Memory B cell (primary cell): Measurements from ENCODE around the gene ERFL.
"Not testable (repeated sequence)": the region's sequence is repeated elsewhere in the genome, so short reads cannot be mapped to it uniquely, and the experiment has no call there.

Experiments
- ATAC-seq: fragments of 150-1000 bp; cut with Tn5 transposase; 2 replicates; pipeline ENCODE4 v1.10.0; 2021; ENCODE audit warnings: low read depth, mild to moderate bottlenecking, moderate library complexity
- DNase-seq, 2 donors: peaks; one replicate each; pipeline ENCODE4 v3.0.0; 2022; ENCODE audit warnings: low spot score in 2 of 2
- H3K27ac Mint-ChIP-seq: one replicate; pipeline ENCODE4 v1.8.0; 2022; ENCODE audit warnings: mild to moderate bottlenecking, moderate library complexity, mixed read lengths
- H3K27me3 Mint-ChIP-seq: one replicate; pipeline ENCODE4 v1.8.0; 2022; ENCODE audit warnings: mixed read lengths
- H3K36me3 Mint-ChIP-seq: one replicate; pipeline ENCODE4 v1.8.0; 2022; ENCODE audit warnings: mild to moderate bottlenecking, mixed read lengths
- H3K4me1 Mint-ChIP-seq: one replicate; pipeline ENCODE4 v1.8.0; 2022; ENCODE audit warnings: mixed read lengths
- H3K4me3 Mint-ChIP-seq: one replicate; pipeline ENCODE4 v1.8.0; 2022; ENCODE audit warnings: mild to moderate bottlenecking, moderate library complexity, mixed read lengths
- H3K9me3 Mint-ChIP-seq: one replicate; pipeline ENCODE4 v1.8.0; 2022; ENCODE audit warnings: mixed read lengths

Gene ERFL

DNA sequence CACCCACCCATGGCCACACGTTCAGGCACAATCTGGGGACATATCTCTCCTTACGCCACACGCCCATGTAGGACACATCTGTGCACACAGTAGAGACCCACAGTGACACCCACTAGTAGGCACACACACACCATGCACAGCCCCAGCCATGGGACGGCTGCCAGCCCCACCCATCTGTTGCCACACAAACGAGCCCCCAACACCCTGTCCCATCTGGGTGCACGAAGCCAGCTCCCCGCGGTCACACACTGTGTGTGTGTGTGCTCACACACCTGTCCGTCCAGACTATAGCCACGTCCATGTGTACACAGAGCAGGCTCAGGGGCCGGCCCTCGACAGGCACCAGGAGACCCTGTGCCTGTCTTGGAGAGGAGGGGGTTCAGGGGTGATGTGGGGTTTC lies 10.6 kb downstream of the ERFL start:
- H3K27me3 Mint-ChIP-seq = peaks cover 22% of the 10 kb centered on the region

GRCh38 chr19:41915776-41916414 lies 12.4 kb downstream of the ERFL start:
- no peak for DNase-seq
- no peak for ATAC-seq
- Mint-ChIP-seq H3K27ac (no peak overlapping the region), H3K4me3 (no peak overlapping the region), H3K9me3 (no peaks in the 10 kb centered on the region), H3K4me1 (peaks cover 27% of the 10 kb centered on the region), H3K36me3 (peaks cover 2% of the 10 kb centered on the region), H3K27me3 (peaks cover 15% of the 10 kb centered on the region)

More for the DNA sequence above, 10.6 kb downstream of the ERFL start:
- DNase-seq (no peak), ATAC-seq (no peak)
- Mint-ChIP-seq H3K27ac (no peak overlapping the region), H3K9me3 (no peaks in the 10 kb centered on the region), H3K4me3 (no peak overlapping the region), H3K4me1 (peaks cover 24% of the 10 kb centered on the region), H3K36me3 (peaks cover 4% of the 10 kb centered on the region)

DNA sequence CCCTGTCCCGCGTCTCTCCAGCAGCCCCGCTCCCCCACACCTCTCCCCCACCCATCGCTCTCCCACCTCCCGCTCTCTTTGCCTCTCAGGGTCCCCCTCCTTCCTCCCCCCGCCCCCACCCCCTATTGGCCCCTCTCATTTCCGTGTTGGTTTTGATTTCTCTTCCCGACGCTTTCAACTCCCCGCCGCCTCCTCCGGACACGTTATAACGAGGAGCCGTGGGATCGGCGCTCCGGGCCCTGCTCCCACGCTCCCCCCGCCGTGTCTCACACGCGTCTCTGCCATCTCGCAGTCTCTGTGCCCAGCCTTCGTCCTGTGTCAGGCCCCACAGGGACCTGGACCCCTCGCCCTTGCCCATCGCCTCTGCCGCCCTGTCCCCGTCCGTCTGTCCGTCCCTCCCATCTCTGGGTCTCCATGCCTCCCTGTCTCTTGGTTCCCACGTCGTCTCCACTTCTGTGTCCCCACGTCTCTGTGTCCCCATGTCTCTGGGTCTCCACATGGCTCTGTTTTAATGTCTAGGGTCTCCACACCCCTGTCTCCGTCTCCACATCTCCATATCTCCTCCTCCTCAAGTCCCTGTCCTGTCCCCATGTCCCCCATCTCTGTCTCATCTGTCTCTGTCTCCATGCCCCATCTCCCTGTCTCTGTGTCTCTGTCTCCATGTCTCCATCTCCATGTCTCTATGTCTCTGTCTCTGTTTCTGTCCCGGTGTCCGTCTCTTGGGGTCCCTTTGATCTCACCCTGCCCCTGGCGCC lies 13.1 kb downstream of the ERFL start:
- ATAC-seq = no peak
- peaks cover 2% of the 10 kb centered on the region for H3K36me3 Mint-ChIP-seq
- H3K27me3 Mint-ChIP-seq = peaks cover 15% of the 10 kb centered on the region
- no peak overlapping the region for H3K27ac Mint-ChIP-seq
- H3K4me3 Mint-ChIP-seq = no peak overlapping the region
- no peak for DNase-seq
- H3K4me1 Mint-ChIP-seq = peaks cover 34% of the 10 kb centered on the region
- H3K9me3 Mint-ChIP-seq = no peaks in the 10 kb centered on the region

GRCh38 chr19:41914424-41914834 lies 13.8 kb downstream of the ERFL start:
- not testable (repeated sequence) for DNase-seq, H3K9me3 Mint-ChIP-seq, H3K36me3 Mint-ChIP-seq, ATAC-seq
- peak overlapping the region; percentile 39 for H3K27ac Mint-ChIP-seq
- peaks cover 35% of the 10 kb centered on the region for H3K4me1 Mint-ChIP-seq
- H3K4me3 Mint-ChIP-seq = peak overlapping the region; percentile 11
- peaks cover 15% of the 10 kb centered on the region for H3K27me3 Mint-ChIP-seq

DNA sequence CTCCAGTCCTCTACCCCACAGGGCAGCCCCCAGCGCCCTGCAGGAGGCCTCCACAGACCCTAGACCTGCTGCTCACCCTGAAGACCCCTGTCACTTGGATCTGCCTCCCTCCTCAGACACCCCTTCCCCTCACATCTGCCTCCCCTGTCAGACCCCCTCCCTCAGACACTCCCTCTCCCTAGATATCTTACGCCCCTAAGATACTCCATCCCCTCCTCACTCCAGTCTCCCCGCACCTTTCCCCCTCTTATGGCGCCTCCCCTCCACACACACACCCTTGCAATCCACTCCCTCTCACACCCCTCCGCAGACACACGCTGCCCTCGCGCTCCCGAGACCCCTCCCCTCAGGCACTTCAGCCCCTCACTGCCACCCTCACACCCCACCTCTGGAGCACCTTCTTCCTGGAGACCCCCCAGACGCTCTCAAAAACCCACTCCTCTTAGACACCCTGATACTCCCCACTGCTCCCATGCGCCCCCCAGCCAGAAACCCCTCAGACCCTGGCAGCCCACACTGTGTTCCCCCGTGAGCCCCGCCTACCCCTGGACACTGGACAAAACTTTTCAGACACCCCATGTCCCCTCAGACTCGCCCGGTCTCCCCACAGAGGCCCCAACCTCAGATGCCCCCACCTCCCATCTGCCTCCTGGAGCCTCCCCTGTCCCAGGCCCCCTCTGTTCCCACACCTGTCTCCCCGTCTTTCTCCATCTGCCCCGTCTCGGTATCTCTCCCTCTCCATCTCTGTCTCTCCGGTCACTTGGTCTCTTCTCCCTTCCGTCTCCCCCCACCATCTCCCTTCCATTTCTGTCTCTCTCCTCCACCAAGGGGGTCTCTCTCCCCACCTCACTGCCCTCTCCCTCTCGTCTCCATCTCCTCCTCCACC lies 14.5 kb downstream of the ERFL start:
- peaks cover 15% of the 10 kb centered on the region for H3K27me3 Mint-ChIP-seq
- no peaks in the 10 kb centered on the region for H3K9me3 Mint-ChIP-seq

GRCh38 chr19:41912899-41913537 lies 15.2 kb downstream of the ERFL start:
- peak overlapping the region; percentile 39 for H3K27ac Mint-ChIP-seq
- H3K9me3 Mint-ChIP-seq = no peaks in the 10 kb centered on the region
- H3K36me3 Mint-ChIP-seq = peaks cover 3% of the 10 kb centered on the region
- DNase-seq (no peak), ATAC-seq (peak; percentile 20)
- H3K4me1 Mint-ChIP-seq = peaks cover 39% of the 10 kb centered on the region
- H3K27me3 Mint-ChIP-seq = peaks cover 15% of the 10 kb centered on the region
- H3K4me3 Mint-ChIP-seq = peak overlapping the region; percentile 45

More for the DNA sequence above, 14.5 kb downstream of the ERFL start:
- peaks cover 3% of the 10 kb centered on the region for H3K36me3 Mint-ChIP-seq
- H3K4me1 Mint-ChIP-seq = peaks cover 37% of the 10 kb centered on the region
- H3K27ac Mint-ChIP-seq = peak overlapping the region; percentile 39
- ATAC-seq (peak; percentile 9), DNase-seq (no peak)
- peak overlapping the region; percentile 27 for H3K4me3 Mint-ChIP-seq

- DNase-seq (no peak), ATAC-seq (peak; percentile 31)
- Mint-ChIP-seq H3K27me3 (peaks cover 15% of the 10 kb centered on the region), H3K4me3 (peak overlapping the region; percentile 64), H3K9me3 (no peaks in the 10 kb centered on the region), H3K36me3 (peaks cover 3% of the 10 kb centered on the region), H3K4me1 (peaks cover 41% of the 10 kb centered on the region), H3K27ac (no peak overlapping the region)
These were observed 16.1 kb downstream of the ERFL start for GRCh38 chr19:41911889-41912731.

DNA sequence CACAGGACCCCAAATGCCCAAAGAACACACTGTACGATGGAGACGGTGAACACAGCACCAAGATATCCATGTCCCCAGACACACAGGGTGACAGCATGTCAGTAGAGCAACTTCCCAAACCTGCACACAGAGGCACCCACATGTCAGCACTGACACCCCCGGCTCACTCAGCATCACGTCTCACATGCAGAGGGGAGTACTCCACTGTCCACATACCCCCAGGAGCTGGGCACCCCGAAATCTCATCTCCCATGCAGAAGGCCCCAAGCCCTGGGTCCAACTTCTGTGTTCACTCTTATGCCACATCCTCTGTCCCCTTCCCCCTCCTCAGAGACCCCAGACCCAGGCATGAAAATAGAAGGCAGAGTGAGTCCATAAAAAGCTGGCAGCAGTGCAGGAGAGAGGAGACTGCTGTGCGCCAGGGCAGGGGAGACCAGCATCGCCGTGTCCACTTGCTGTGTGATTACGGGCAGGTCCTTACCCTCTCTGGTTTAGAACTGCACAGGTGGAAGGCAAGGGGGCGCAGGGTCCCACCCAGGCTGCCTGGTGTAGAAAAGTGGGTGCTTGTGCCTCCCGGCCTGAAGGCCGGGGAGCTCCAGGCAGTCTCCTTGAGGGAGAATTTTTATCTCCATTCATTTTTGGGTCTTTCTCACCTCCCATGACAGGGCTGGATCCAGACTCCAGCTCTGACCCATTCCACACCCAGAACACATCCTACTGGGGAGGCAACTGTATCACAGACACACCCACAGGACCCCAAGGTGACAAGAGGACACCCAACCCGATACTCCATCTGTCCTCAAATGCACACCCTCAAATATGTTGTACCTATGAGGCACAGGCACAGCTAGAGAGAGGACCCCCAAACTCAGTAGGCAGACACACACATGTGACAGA lies 17.0 kb downstream of the ERFL start:
- Mint-ChIP-seq H3K27me3 (peaks cover 15% of the 10 kb centered on the region), H3K36me3 (peaks cover 8% of the 10 kb centered on the region), H3K27ac (no peak overlapping the region), H3K4me1 (peaks cover 46% of the 10 kb centered on the region), H3K9me3 (no peaks in the 10 kb centered on the region), H3K4me3 (no peak overlapping the region)
- no peak for ATAC-seq
- no peak for DNase-seq

- ATAC-seq = no peak
These were observed 17.8 kb downstream of the ERFL start for GRCh38 chr19:41910240-41910991.

GRCh38 chr19:41909706-41910105 lies 18.5 kb downstream of the ERFL start:
- Mint-ChIP-seq H3K4me1 (peaks cover 49% of the 10 kb centered on the region), H3K9me3 (no peaks in the 10 kb centered on the region), H3K36me3 (peaks cover 19% of the 10 kb centered on the region), H3K27me3 (peaks cover 13% of the 10 kb centered on the region), H3K27ac (no peak overlapping the region), H3K4me3 (no peak overlapping the region)
- ATAC-seq (no peak), DNase-seq (no peak)

More at GRCh38 chr19:41910240-41910991, 17.8 kb downstream of the ERFL start:
- peaks cover 49% of the 10 kb centered on the region for H3K4me1 Mint-ChIP-seq
- peak overlapping the region; percentile 1 for H3K27ac Mint-ChIP-seq
- H3K27me3 Mint-ChIP-seq = peaks cover 15% of the 10 kb centered on the region
- H3K36me3 Mint-ChIP-seq = peaks cover 17% of the 10 kb centered on the region
- no peaks in the 10 kb centered on the region for H3K9me3 Mint-ChIP-seq
- H3K4me3 Mint-ChIP-seq = no peak overlapping the region
- no peak for DNase-seq

GRCh38 chr19:41908724-41909464 lies 19.4 kb downstream of the ERFL start:
- H3K36me3 Mint-ChIP-seq = peaks cover 23% of the 10 kb centered on the region
- no peaks in the 10 kb centered on the region for H3K9me3 Mint-ChIP-seq
- peak overlapping the region; percentile 40 for H3K27ac Mint-ChIP-seq
- no peak for ATAC-seq
- DNase-seq = no peak
- H3K27me3 Mint-ChIP-seq = peaks cover 8% of the 10 kb centered on the region
- H3K4me3 Mint-ChIP-seq = no peak overlapping the region
- peaks cover 47% of the 10 kb centered on the region for H3K4me1 Mint-ChIP-seq
